NCI-H146 treated with DMSO at 0.1 percent for 48 hours (cell line): ENCODE results near the gene SVOPL.

Experiments
- DNase-seq: peaks from one replicate; lab custom pipeline; 2025; ENCODE audit not compliant: unreplicated experiment; lab: John Stamatoyannopoulos, UW

Gene SVOPL

DNA sequence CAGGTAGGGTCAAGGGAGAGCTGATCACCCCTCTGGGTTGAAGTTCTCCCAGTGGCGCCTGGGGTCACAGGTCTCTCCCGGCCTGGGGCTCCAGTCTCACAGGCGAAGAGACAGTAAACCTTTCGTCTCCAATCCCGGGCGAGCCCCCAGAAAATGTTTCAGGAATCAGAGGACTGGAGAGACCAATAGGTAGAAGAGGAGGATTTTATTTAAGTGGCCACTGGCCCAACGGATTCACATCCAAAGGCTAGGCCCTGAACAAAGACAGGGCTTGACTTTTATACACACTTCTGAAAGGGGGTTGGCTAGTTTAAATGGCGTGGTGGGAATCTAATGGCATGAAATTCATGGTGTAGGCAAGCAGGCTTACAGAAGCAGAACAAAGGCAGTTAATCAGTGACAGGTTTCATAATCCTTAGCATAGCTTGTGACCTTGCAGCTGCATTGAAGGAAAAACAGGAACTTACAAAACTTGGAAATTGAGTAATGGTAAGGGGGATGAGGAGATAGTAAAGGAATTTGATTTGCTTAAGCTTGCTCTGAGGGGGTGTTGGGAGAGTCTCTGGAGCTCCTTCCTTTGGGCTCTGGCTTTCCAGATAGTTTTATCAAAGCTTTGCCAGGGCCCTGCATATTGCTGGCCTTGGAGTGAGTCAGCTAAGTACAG, 135.6 kb downstream of the SVOPL start:
- no peak for DNase-seq

DNA sequence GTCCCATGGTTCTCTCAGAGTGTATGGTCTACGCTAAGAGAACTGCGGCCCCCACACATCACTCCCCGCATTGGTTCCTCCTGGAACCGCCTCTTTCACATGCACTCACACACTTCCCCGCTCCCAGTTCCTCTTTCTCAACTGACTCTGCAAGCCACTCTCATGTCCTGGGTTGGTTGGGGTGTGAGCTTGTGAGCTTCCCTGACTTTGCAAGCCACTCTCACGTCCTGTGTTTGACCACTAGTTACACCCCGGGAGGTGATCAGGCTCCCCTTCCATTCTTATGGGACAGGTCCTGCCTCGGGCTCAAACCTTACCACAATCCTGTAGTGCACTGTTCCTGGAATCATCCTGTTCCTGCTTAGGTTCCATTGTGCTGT, 136.1 kb downstream of the SVOPL start:
- no peak for DNase-seq

- no peak for DNase-seq
Measured at GRCh38 chr7:138564365-138564764, 136.8 kb downstream of the SVOPL start.

GRCh38 chr7:138563808-138564207, 137.4 kb downstream of the SVOPL start:
- no peak for DNase-seq

DNA sequence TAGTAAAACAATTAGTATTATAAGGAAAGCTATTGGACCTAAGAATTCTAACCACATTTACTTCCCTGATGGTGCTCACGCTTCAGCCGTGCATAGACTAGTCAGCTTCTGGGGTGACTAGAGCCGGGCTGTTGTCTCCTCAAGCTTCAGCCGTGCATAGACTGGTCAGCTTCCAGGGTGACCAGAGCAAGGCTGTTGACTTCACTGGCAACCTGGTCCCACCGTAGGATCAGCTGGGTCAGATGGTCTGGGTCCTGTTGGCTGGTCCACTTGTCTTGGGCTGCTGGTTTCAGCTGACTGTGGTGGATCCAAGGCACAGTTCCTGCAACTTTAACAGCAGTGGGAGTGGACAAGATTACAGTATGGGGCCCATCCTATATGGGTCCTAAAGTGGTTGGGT, 141.7 kb downstream of the SVOPL start:
- DNase-seq: no peak

DNA sequence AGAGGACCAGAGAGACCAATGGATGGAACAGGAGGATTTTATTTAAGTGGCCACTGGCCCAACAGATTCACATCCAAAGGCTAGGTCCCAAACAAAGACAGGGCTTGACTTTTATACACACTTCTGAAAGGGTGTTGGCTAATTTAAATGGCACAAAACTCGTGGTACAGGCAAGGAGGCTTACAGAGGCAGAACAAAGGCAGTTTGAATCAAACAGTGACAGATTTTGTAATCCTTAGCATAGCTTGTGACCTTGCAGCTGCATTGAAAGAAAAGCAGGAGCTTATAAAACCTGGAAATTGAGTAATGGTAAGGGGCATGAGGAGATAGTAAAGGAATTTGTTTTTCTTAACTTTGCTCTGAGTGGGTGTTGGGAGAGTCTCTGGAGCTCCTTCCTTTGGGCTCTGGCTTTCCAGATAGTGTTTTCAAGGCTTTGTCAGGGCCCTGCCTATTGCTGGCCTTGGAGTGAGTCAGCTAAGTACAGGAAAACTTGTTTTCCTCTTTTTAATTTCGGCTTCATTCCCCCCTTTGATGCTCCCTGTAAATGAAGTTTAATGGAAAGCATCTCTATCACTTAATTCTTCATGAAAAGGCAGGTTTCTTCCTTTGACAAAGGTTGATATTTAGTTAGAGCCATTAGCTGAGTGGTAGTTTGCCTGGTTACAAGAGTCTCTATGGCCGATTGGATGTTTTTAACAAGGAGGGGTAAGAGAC, 144.2 kb downstream of the SVOPL start:
- DNase-seq: no peak

- no peak for DNase-seq
Measured at GRCh38 chr7:138555684-138556083, 145.5 kb downstream of the SVOPL start.

DNA sequence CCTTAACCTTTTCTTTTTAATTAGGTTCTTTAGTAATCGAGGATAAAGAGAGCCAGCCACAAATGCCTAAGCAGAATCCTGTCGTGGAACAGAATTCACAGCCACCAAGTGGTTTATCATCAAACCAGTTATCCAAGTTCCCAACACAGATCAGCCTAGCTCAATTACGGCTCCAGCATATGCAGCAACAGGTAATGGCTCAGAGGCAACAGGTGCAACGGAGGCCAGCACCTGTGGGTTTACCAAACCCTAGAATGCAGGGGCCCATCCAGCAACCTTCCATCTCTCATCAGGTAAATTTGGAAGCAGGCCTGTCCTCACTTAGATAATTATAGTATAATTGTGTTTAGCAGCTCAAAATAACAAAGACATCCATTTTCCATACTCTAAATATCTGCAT, 146.5 kb downstream of the SVOPL start:
- no peak for DNase-seq

GRCh38 chr7:138553805-138554204, 147.4 kb downstream of the SVOPL start:
- DNase-seq: no peak

DNA sequence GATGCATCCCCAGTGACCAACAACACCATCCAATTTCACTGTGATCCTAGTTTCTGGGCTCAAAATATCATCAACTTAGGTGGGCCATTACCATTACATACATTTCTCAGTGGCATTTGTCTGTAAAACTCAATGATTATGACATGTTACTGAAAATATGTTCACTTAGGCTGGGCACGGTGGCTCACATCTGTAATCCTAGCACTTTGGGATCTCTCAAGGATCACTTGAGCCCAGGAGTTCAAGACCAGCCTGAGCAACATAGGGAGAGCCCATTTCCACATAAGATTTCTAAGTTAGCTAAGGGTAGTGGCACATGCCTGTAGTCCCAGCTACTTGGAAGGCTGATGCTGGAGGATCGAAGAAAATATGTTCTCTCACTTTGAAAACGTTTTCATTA, 150.1 kb downstream of the SVOPL start:
- DNase-seq: no peak

DNA sequence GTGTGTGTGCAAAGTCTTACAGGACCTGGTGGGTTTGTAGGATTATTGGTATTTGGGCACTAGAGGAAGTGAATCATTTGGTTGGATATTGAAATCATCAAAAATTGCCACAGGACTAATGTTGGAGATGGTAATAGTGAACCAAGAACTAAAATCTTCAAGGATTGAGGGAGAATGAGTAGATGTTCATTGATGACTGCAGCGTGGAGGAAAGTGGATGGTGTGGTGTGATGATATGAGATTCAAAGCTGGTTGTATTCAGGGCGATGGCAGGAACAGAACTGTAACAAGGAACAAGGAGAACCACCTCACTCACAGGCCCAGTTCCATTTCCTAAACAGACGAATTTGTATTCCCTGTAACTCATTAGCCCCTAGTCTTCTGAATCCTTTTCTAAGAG, 150.8 kb downstream of the SVOPL start:
- no peak for DNase-seq

DNA sequence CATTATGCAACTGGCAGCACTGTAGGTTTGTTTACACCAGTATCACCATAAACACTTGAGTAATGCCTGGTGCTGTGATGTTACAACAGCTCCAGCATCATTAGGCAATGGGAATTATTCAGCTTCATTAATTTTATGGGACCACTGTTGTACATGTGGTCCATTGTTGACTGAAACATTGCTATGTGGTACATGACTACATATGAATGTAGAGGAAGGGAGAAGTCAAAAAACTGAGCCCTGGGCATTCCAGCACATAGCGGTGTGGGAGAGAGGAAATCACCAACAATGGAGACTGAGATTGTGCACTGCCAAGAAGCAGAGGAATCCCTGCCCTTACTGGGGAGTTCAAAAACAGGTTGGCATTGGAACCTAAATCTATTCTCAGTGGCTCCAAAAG, 152.1 kb downstream of the SVOPL start:
- no peak for DNase-seq

DNA sequence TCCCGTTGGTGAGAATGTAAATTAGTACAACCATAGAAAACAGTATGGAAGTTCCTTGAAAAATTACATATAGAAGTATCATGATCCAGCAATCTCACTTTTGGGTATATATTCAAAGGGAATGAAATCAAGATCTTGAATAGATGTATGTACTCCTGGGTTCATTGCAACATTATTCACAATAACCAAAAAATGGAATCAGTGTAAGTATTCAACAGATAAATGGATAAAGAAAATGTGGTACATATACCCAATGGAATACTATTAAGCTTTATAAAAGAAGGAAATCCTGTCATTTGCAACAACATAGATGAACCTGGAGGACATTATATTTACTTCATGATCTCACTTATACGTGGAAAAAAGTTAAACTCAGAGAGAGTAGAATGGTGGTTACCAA, 154.3 kb downstream of the SVOPL start:
- DNase-seq: no peak

- no peak for DNase-seq
Measured at GRCh38 chr7:138546064-138546619, 155.0 kb downstream of the SVOPL start.

DNA sequence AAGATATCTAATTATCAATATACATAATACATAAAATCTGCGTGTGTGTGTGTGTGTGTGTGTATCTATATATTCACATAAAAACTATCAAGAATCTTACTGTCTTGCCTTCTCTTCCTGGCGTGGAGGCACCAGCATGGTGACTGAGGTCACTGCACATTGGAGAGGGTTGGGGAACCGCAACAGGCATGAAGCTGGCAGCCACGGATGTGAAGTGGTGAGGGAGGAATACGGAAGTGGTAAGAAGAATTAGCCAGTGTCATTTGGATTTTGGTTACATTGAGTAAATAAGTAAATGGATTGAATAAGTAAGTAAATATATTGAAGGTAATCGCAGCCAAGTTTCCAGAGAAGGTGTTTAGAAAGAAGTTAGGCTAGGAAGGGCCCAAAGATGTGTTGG, 156.0 kb downstream of the SVOPL start:
- DNase-seq: no peak
